ENCODE results near the gene CALML6. TPM values are rescaled to one million over a fixed set of nuclear protein-coding genes. Genes with fewer than 3 reads are reported as not detected.

CALML6 gene
- polyA plus RNA-seq, 1 donor from 2014 or later, result not detected

DNA sequence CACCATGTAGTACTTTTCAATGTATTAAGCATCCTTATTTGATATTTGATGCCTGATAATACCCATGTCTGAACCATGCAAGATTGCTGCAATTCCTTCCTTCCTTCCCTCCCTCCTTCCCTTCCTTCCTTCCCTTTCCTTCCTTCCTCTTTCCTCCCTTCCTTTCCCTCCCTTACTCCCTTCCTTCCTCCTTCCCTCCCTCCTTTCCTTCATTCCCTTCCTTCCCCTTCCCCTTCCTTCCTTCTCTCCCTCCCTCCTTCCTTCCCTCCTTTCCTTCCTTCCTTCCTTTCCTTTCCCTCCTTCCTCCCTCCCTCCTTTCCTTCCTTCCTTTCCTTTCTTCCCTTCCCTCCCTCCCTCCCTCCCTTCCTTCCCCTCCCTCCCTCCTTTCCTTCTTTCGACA, 33.7 kb downstream of the CALML6 start:
- H3K27me3 Mint-ChIP-seq, result peaks cover 20% of the 10 kb centered on the region
- H3K27ac Mint-ChIP-seq, result no peak overlapping the region
- peaks cover 0 to 4% (median 2%) of the 10 kb centered on the region in 3 donors for H3K4me1 Mint-ChIP-seq
- peaks cover 3 to 11% (median 3%) of the 10 kb centered on the region in 3 donors for H3K9me3 Mint-ChIP-seq
- H3K4me3 Mint-ChIP-seq, result no peak overlapping the region
- peaks cover 2% of the 10 kb centered on the region for H3K36me3 Mint-ChIP-seq

DNA sequence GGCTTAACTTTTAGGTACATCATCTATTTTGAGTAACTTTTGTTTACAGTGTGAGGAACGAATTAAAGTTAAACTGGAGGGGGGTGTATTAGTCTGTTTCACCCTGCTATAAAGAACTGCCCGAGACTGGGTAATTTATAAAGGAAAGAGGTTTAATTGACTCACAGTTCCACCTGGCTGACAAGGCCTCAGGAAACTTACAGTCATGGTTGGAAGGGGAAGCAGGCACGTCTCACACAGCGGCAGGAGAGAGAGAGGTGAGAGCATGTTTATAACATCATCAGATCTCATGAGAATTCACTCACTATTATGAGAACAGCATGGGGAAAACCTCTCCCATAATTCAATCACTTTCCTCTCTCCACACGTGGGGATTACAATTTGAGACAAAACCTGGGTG, 35.9 kb downstream of the CALML6 start:
- peaks cover 0 to 2% (median 2%) of the 10 kb centered on the region in 3 donors for H3K4me1 Mint-ChIP-seq
- peaks cover 2% of the 10 kb centered on the region for H3K36me3 Mint-ChIP-seq
- H3K4me3 Mint-ChIP-seq, result no peak overlapping the region
- peaks cover 3 to 11% (median 3%) of the 10 kb centered on the region in 3 donors for H3K9me3 Mint-ChIP-seq
- no peak overlapping the region for H3K27ac Mint-ChIP-seq
- H3K27me3 Mint-ChIP-seq, result peaks cover 19% of the 10 kb centered on the region

DNA sequence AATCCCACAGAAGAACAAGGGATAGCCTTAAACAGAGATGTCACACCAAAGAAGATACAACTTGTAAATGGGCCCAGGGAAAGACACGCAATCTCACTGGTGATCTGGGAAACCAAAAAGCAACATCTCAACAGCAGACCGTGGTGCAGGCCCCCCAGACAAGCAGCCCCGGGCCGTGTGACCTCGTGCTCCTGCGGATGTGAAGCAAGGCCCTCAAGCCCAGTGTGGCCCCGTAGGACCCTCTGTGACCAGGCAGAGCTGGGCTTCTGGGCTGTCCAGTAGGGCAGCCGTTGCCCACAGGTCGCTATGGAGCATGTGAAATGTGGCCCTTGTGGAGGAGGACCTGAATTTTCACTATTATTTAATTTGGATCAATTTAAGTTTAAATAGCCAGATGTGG, 39.0 kb downstream of the CALML6 start:
- no peak overlapping the region for H3K27ac Mint-ChIP-seq
- H3K4me3 Mint-ChIP-seq, result no peak overlapping the region
- H3K27me3 Mint-ChIP-seq, result peaks cover 25% of the 10 kb centered on the region
- peaks cover 0 to 2% (median 2%) of the 10 kb centered on the region in 3 donors for H3K4me1 Mint-ChIP-seq
- H3K9me3 Mint-ChIP-seq, result peaks cover 3 to 11% (median 3%) of the 10 kb centered on the region in 3 donors
- peaks cover 2% of the 10 kb centered on the region for H3K36me3 Mint-ChIP-seq

DNA sequence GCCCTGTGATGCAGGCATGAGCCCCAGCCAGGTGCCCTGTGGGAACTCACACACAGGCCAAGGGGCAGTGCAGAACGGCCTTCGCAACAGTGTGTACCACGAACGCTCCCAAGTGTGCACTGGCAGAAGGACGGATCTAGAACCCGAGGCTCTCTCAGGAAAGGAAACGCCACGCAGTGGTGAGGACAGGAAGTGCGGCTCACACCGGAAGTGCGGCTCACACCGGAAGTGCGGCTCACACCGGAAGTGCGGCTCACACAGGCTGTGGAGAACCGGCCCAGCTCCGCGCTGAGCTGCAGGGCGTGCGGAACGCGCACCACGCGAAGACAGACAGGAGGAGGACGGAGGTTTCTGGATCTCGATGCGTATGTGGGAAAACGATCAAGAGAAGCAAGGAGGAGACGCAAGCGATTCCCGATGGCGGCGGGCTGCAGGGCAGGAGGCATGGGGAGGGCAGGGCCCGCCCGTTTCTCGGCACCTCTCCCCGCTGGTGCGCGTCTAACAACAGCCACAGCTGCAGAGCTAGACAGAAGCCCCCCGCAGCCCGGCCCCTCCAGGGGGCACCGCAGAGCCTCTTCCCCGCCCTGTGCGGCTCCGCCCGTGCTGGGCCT, 39.9 kb downstream of the CALML6 start:
- H3K4me3 Mint-ChIP-seq, result no peak overlapping the region
- peaks cover 0 to 2% (median 2%) of the 10 kb centered on the region in 3 donors for H3K4me1 Mint-ChIP-seq
- peaks cover 2% of the 10 kb centered on the region for H3K36me3 Mint-ChIP-seq
- H3K27ac Mint-ChIP-seq, result no peak overlapping the region
- H3K27me3 Mint-ChIP-seq, result peaks cover 25% of the 10 kb centered on the region
- H3K9me3 Mint-ChIP-seq, result peaks cover 3 to 11% (median 3%) of the 10 kb centered on the region in 3 donors

DNA sequence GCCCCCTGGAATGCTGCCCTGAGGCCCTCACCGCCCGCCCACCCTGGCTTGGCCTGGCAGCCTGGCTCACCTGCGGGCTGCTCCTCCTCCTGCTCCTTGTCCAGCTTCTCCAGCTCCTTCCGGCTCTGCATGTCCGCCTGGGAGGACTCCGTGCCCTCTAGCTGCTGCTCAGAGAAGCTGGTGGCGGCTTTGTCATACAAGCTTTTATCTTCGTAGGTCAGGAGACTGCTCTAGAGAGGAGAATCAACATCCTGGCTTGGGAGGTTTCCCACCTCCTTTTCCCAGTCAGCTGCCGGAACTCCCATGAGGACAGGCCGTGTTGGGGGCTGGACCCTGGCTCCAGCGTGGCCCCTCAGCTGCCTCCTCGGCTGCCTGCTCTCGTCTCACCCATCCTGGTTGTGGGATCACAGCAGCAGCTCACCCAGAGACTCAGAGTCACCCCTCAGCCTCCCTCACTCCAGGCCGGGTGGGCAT, 40.6 kb downstream of the CALML6 start:
- no peak overlapping the region for H3K4me3 Mint-ChIP-seq
- H3K4me1 Mint-ChIP-seq, result peaks cover 0 to 2% (median 2%) of the 10 kb centered on the region in 3 donors
- peaks cover 2% of the 10 kb centered on the region for H3K36me3 Mint-ChIP-seq
- peaks cover 3 to 11% (median 3%) of the 10 kb centered on the region in 3 donors for H3K9me3 Mint-ChIP-seq
- H3K27me3 Mint-ChIP-seq, result peaks cover 26% of the 10 kb centered on the region
- H3K27ac Mint-ChIP-seq, result no peak overlapping the region

DNA sequence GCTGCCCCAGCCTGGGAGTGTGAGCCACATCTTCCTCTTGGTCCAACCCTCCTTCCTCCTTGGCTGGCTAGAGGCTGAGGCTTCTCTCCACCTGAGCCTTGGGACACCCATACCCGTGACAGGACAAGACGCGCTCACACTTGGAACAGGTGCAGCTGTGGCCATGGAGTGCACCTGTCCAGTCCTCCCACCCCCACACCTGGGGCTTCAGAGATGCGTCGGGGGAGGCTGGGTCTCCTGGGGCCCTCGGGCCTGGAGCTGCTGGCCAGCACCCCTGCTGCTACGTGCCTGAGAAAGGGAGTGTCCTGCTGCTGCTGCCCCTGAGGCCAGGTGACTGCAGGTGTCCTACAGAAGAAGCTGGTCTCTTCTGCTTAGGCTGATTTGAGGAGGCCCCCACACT, 41.0 kb downstream of the CALML6 start:
- Mint-ChIP-seq H3K9me3 (peaks cover 3 to 6% (median 3%) of the 10 kb centered on the region in 3 donors), H3K36me3 (peaks cover 2% of the 10 kb centered on the region), H3K27ac (no peak overlapping the region), H3K4me3 (no peak overlapping the region), H3K27me3 (peaks cover 30% of the 10 kb centered on the region), H3K4me1 (peaks cover 0 to 2% (median 2%) of the 10 kb centered on the region in 3 donors)

DNA sequence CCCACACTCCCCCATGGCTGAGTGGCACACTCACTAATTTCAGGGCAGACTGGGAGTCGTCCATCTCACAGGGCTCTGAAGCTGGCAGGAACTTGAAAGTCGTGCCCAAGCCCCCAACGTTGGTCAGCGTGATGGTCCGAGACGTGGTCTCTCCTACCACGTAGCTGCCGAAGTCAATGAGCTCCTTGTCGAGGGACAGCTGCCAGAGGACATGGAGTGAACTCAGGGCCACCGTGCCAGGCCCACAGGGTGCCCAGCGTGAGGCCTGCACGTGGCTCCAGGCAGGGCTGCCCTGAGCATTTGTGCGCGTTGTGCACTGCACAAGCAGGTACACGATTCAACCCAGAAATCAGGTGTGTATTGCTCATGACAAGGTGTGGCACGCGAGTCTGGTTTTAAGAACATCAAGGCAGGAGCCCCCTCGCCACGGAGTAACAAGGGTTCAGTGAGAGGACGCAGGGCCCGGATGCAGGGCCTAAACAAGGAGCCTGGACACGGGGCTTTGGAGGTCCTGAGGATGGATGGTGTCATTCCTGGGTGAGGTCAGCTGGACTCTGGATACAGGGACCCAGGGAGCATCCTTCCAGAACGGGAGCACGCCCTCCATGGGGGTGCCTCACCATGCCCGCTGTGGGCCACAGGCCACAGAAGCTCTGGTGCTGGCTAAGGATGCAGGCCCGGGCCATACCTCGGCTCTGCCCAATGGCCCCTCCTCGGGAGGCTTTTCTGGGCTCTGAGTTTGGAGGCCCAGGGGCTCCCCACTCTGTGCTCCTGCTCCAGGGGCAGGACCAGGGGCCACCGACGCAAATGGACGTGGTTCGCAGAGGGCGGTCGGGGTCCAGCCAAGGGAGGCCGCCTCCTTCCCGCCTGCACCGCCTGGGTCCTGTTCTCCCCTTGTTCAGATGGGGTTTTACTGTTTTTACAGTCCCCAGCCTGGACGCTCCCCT, 41.8 kb downstream of the CALML6 start:
- no peak overlapping the region for H3K27ac Mint-ChIP-seq
- H3K9me3 Mint-ChIP-seq, result peaks cover 0 to 1% (median 0%) of the 10 kb centered on the region in 3 donors
- H3K4me1 Mint-ChIP-seq, result peaks cover 0 to 2% (median 2%) of the 10 kb centered on the region in 3 donors
- no peak overlapping the region for H3K4me3 Mint-ChIP-seq
- no peaks in the 10 kb centered on the region for H3K36me3 Mint-ChIP-seq
- H3K27me3 Mint-ChIP-seq, result peaks cover 30% of the 10 kb centered on the region

DNA sequence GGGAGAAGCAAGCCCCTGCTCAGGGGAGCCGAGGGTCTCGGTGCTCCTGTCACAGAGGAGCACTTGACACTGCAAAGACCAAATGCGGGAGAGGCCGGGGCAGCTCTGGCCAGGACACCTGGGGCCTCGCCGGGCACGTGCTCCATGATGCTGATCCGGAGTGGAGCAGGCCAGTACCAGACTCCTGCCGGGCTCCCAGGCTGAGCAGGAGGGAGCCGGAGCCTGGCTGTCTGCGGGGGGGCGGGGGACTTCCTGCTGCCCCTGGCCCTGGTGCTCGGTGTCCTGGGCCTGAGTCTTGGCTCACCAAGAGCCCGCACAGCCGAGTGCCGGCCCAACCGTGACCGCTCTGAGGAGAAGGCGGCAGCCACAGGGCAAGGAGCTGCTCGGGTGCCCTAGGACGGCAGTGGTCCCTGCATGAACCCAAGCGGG, 42.5 kb downstream of the CALML6 start:
- H3K9me3 Mint-ChIP-seq, result no peaks in the 10 kb centered on the region
- H3K27ac Mint-ChIP-seq, result no peak overlapping the region
- H3K36me3 Mint-ChIP-seq, result no peaks in the 10 kb centered on the region
- H3K4me1 Mint-ChIP-seq, result peaks cover 0 to 2% (median 2%) of the 10 kb centered on the region in 3 donors
- H3K27me3 Mint-ChIP-seq, result peaks cover 28% of the 10 kb centered on the region
- no peak overlapping the region for H3K4me3 Mint-ChIP-seq

DNA sequence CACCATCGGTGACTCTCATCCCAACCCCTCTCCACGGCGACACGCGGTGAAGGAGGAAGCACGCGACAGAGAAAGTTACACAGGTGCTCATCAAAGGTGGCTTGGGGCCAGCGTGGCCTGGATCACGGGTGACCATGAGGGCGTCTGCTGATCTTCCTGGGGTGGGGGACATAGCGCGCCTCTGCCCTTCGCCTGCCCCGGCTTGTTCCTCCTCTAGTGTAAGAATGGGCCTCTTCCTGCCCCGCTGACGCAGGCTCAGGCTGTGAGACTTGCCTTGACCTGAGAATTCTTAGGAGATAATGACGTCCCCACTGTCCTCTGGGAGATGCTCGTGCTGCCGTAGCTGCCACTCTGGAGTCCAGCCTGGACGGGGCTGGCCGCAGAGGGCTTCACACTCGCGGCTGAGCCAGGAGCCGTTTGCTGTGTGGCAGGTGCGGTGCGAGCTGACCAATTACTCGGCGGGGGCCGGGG, 43.0 kb downstream of the CALML6 start:
- H3K9me3 Mint-ChIP-seq, result no peaks in the 10 kb centered on the region
- no peak overlapping the region for H3K4me3 Mint-ChIP-seq
- H3K4me1 Mint-ChIP-seq, result peaks cover 0 to 2% (median 2%) of the 10 kb centered on the region in 3 donors
- no peak overlapping the region for H3K27ac Mint-ChIP-seq
- peaks cover 30% of the 10 kb centered on the region for H3K27me3 Mint-ChIP-seq
- H3K36me3 Mint-ChIP-seq, result no peaks in the 10 kb centered on the region

DNA sequence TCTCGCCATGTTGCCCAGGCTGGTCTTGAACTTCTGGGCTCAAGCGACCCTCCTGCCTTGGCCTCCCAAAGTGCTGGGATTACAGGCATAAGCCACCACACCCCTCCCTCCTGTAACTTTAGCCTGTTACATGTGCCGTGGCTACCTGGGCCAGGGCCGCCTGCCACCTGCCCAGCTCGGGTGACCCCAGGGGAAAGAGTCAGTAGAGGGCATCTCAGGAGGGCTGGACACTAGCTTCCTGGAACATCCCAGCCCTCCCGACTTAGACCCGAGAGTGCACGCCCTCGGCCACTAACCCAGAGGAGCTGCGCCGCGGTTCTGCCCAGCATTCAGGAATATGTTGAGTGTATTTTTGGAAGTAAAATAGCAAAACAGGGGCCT, 44.4 kb downstream of the CALML6 start:
- Mint-ChIP-seq H3K27ac (no peak overlapping the region), H3K9me3 (no peaks in the 10 kb centered on the region), H3K4me1 (no peaks in the 10 kb centered on the region), H3K27me3 (peaks cover 30% of the 10 kb centered on the region), H3K36me3 (no peaks in the 10 kb centered on the region), H3K4me3 (no peak overlapping the region)

DNA sequence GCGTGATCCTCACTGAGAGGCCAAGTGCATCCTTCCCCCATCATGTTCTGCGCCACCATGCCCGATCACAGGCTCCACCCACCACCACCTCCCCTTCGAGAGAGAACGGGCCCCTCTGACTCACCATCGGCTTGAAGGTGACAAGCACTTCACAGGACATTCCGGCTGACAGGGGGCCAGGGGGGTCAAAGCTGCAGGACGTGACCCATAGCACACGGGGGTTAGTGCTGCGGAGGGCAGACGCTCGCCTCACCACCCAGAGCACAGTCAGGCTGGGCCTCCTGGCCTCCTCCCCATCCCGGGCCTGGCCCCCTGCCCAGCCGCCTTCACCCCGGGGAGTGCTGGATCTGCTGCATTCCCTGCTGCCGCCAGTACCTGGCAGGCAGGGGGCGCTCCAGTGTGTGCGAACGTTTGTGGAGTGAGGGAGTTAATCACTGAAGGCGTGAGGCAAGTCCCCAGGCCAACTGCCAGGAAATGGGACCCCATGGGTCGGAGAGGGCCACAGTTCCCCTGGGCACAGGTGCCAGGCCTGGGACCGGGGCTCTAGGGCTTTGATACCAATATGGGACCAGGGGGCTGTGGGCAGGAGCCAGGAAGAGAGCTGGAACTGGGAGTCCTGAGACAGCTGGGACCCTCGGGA, 44.9 kb downstream of the CALML6 start:
- Mint-ChIP-seq H3K27ac (no peak overlapping the region), H3K36me3 (no peaks in the 10 kb centered on the region), H3K4me3 (no peak overlapping the region), H3K27me3 (peaks cover 30% of the 10 kb centered on the region), H3K9me3 (no peaks in the 10 kb centered on the region), H3K4me1 (no peaks in the 10 kb centered on the region)

DNA sequence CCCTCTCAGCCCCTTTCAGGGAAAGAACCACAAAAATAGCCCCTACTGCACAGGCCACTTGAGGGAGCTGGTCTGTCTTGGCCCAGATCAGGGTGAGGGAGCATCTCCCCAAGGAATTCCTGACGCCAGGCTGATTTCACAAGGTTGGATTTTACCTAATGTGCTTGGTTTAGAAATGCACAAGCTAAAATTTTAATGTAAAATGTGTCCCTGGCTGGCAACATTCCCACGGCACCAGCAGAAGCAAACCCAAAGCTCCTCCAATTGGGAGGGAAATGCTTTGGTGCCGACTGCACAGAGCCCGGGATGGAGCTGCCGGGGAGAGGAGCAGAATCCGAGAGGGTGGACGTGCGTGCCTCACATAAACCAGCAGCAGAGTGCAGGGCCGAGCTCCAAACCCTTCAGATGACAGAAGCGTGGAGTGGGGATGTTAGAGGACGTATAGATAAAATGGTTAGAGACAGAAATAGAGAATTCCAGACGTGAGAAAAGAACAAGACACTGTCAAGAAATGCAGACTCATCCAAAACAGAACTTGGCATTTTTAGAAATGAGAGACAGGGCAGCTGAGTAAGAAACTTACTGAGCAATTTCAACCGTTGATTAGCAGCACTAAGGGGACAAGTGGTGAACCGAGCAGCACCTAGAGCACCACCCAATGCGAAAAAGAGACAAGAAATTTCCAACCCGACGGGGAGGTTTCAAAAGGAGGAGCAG, 45.6 kb downstream of the CALML6 start:
- Mint-ChIP-seq H3K4me1 (no peaks in the 10 kb centered on the region), H3K27ac (peak overlapping the region in 1 of 3 donors; percentile 6), H3K27me3 (peaks cover 30% of the 10 kb centered on the region), H3K4me3 (no peak overlapping the region), H3K9me3 (no peaks in the 10 kb centered on the region), H3K36me3 (no peaks in the 10 kb centered on the region)

DNA sequence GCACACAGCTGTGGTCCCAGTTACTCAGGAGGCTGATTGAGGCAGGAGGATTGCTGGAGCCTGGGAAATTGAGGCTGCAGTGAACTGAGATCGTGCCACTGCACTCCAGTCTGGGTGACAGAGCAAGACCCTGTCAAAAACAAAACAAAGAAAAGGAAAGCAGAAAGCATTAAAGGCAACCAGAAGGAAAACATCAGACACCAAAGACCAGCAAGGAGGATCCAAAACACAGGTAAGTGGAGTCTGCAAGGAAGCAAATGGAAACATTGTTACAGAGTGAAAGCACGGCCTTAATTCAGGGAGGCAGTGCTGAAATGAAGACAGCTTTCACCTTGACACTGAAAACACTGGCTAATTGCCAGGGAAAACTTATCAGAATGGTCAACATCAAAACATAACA, 47.7 kb downstream of the CALML6 start:
- no peaks in the 10 kb centered on the region for H3K36me3 Mint-ChIP-seq
- no peaks in the 10 kb centered on the region for H3K9me3 Mint-ChIP-seq
- H3K4me3 Mint-ChIP-seq, result no peak overlapping the region
- H3K4me1 Mint-ChIP-seq, result no peaks in the 10 kb centered on the region
- peaks cover 28% of the 10 kb centered on the region for H3K27me3 Mint-ChIP-seq
- H3K27ac Mint-ChIP-seq, result no peak overlapping the region

DNA sequence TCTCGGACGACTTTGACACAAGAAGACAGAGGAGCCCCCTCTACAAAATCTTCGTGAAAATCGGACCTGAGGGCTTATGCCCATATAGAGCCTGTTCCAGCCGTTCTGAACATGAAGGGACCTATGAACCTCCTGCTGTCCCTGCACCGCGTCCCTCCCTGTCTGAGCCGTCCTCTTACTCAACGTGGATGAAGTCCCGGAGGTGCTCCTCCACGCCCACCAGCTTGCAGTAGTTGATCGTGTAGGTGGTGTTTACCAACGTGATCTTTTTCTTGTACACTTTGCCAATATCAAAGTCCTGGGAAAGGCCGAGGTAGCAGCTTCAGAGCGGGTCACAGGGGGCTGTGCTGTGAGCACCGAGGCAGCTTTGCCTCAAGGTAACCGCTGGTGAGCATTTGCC, 48.5 kb downstream of the CALML6 start:
- no peaks in the 10 kb centered on the region for H3K9me3 Mint-ChIP-seq
- no peaks in the 10 kb centered on the region for H3K4me1 Mint-ChIP-seq
- peaks cover 23% of the 10 kb centered on the region for H3K27me3 Mint-ChIP-seq
- H3K4me3 Mint-ChIP-seq, result no peak overlapping the region
- H3K36me3 Mint-ChIP-seq, result no peaks in the 10 kb centered on the region
- H3K27ac Mint-ChIP-seq, result no peak overlapping the region

Data from IgD-negative memory B cell (primary cell).